ENCODE data around the gene PLK3. TPM values are rescaled to one million over a fixed set of nuclear protein-coding genes. Genes with fewer than 3 reads are reported as not detected.

The PLK3 gene
- total and polyA plus RNA-seq, 4 donors = 16.9 to 78.5 (median 37.0) TPM

- peaks cover 0 to 24% (median 10%) of the 10 kb centered on the region in 5 donors for H3K4me1 ChIP-seq (ENCODE audit: control insufficient read depth in 5 of 5, insufficient read depth in 5 of 5, low read length in 5 of 5)
- DNase-seq (no peak), ATAC-seq (ENCODE audit: insufficient read depth, low FRiP score) (no peak)
- H3K27ac ChIP-seq (ENCODE audit: low read depth in 1 of 2, low read length in 1 of 2) = no peak overlapping the region
- TF ChIP-seq CTCF (IDR thresholded peaks at IDR 0.05; ENCODE audit: control extremely low read depth, extremely low read depth) = no peak
- peaks cover 0 to 11% (median 4%) of the 10 kb centered on the region in 4 donors for H3K36me3 ChIP-seq (ENCODE audit: control insufficient read depth in 4 of 4, insufficient read depth in 4 of 4, low read length in 4 of 4)
- no peaks in the 10 kb centered on the region for H3K27me3 ChIP-seq (ENCODE audit: control insufficient read depth in 3 of 3, insufficient read depth in 3 of 3, low read length in 2 of 3)
- WGBS, 2 donors = 96 to 100% methylated on average over 1 of the region's 1 CpG
- no peak overlapping the region for H3K9ac ChIP-seq (ENCODE audit: insufficient read depth in 1 of 2, low read length in 2 of 2)
- no peak overlapping the region for H3K4me3 ChIP-seq
- peaks cover 0 to 2% (median 0%) of the 10 kb centered on the region in 4 donors for H3K9me3 ChIP-seq (ENCODE audit: control insufficient read depth in 4 of 4, insufficient read depth in 3 of 4, low read length in 3 of 4)
Measured at GRCh38 chr1:44851308-44851707, 51.1 kb downstream of the PLK3 start.

- no peaks in the 10 kb centered on the region for H3K27me3 ChIP-seq (ENCODE audit: control insufficient read depth in 3 of 3, insufficient read depth in 3 of 3, low read length in 2 of 3)
- H3K36me3 ChIP-seq (ENCODE audit: control insufficient read depth in 4 of 4, insufficient read depth in 4 of 4, low read length in 4 of 4) = peaks cover 0 to 14% (median 5%) of the 10 kb centered on the region in 4 donors
- H3K4me1 ChIP-seq (ENCODE audit: control insufficient read depth in 5 of 5, insufficient read depth in 5 of 5, low read length in 5 of 5) = peaks cover 0 to 15% (median 10%) of the 10 kb centered on the region in 5 donors
- 93 to 96% methylated on average over 6 of the region's 6 CpGs for WGBS, 2 donors
- H3K27ac ChIP-seq (ENCODE audit: low read depth in 1 of 2, low read length in 1 of 2) = no peak overlapping the region
- no peak for ATAC-seq (ENCODE audit: insufficient read depth, low FRiP score)
- TF ChIP-seq CTCF (IDR thresholded peaks at IDR 0.05; ENCODE audit: control extremely low read depth, extremely low read depth) = no peak
- no peak overlapping the region for H3K4me3 ChIP-seq
- H3K9ac ChIP-seq (ENCODE audit: insufficient read depth in 1 of 2, low read length in 2 of 2) = no peak overlapping the region
- peaks cover 0 to 2% (median 0%) of the 10 kb centered on the region in 4 donors for H3K9me3 ChIP-seq (ENCODE audit: control insufficient read depth in 4 of 4, insufficient read depth in 3 of 4, low read length in 3 of 4)
- no peak for DNase-seq
Measured at GRCh38 chr1:44853201-44853600, 53.0 kb downstream of the PLK3 start.

GRCh38 chr1:44854970-44855369, 54.8 kb downstream of the PLK3 start:
- H3K36me3 ChIP-seq (ENCODE audit: control insufficient read depth in 4 of 4, insufficient read depth in 4 of 4, low read length in 4 of 4) = peaks cover 0 to 12% (median 4%) of the 10 kb centered on the region in 4 donors
- TF ChIP-seq CTCF (IDR thresholded peaks at IDR 0.05; ENCODE audit: control extremely low read depth, extremely low read depth) = no peak
- WGBS, 2 donors = 58 to 75% methylated on average over 1 of the region's 1 CpG
- no peaks in the 10 kb centered on the region for H3K27me3 ChIP-seq (ENCODE audit: control insufficient read depth in 3 of 3, insufficient read depth in 3 of 3, low read length in 2 of 3)
- H3K4me1 ChIP-seq (ENCODE audit: control insufficient read depth in 5 of 5, insufficient read depth in 5 of 5, low read length in 5 of 5) = no peaks in the 10 kb centered on the region
- peaks cover 0 to 2% (median 0%) of the 10 kb centered on the region in 4 donors for H3K9me3 ChIP-seq (ENCODE audit: control insufficient read depth in 4 of 4, insufficient read depth in 3 of 4, low read length in 3 of 4)
- ATAC-seq (ENCODE audit: insufficient read depth, low FRiP score) (no peak), DNase-seq (no peak)
- no peak overlapping the region for H3K9ac ChIP-seq (ENCODE audit: insufficient read depth in 1 of 2, low read length in 2 of 2)
- no peak overlapping the region for H3K27ac ChIP-seq (ENCODE audit: low read depth in 1 of 2, low read length in 1 of 2)
- no peak overlapping the region for H3K4me3 ChIP-seq

Small RNAs within 50 kb of the gene (small RNA-seq; reads per million reads assigned to genes)
- not detected for gene AL136380.1 (ENCODE audit: low replicate concordance)
- 98.3 reads per million, percentile 98 among the genes with 10 or more reads in this experiment for gene SNORD38A (ENCODE audit: low replicate concordance)
- gene SNORD38B (ENCODE audit: low replicate concordance) = not detected
- 2,945 reads per million, percentile 100 among the genes with 10 or more reads in this experiment for gene SNORD46 (ENCODE audit: low replicate concordance)
- not detected for gene SNORD55 (ENCODE audit: low replicate concordance)

Other genes with a start within 250 kb of the PLK3 start
- 10 to 100 TPM in 1 of 2 donors, 1 to 10 TPM in 1; 7.1 to 26.4 TPM for gene TMEM53, start 125.9 kb upstream of the PLK3 start, total RNA-seq
- 10 to 100 TPM; 16.2 to 20.6 TPM for gene TMEM53, start 125.9 kb upstream of the PLK3 start, polyA plus RNA-seq
- 10 to 100 TPM in 1 of 2 donors, 1 to 10 TPM in 1; 9.7 to 16.7 TPM for gene ARMH1, start 125.7 kb upstream of the PLK3 start, total RNA-seq
- gene ARMH1, start 125.7 kb upstream of the PLK3 start, polyA plus RNA-seq = 10 to 100 TPM; 26.0 to 35.3 TPM
- not detected for gene RNU5D-1, start 69.2 kb upstream of the PLK3 start, total RNA-seq
- not detected for gene RNU5D-1, start 69.2 kb upstream of the PLK3 start, polyA plus RNA-seq
- gene KIF2C, start 60.5 kb upstream of the PLK3 start, total RNA-seq = 1 to 10 TPM; 1.5 to 3.5 TPM
- 1 to 10 TPM; 1.5 to 2.7 TPM for gene KIF2C, start 60.5 kb upstream of the PLK3 start, polyA plus RNA-seq
- 1,000 to 10,000 TPM; 1,445 to 1,832 TPM for gene RPS8, start 24.8 kb upstream of the PLK3 start, total RNA-seq
- 1,000 to 10,000 TPM; 1,551 to 3,558 TPM for gene RPS8, start 24.8 kb upstream of the PLK3 start, polyA plus RNA-seq
- 1 to 10 TPM in 1 of 2 donors, under 1 TPM in 1; 0.23 to 1.4 TPM for gene BEST4, start 12.2 kb upstream of the PLK3 start, total RNA-seq
- under 1 TPM; 0.33 to 0.79 TPM for gene BEST4, start 12.2 kb upstream of the PLK3 start, polyA plus RNA-seq
- 10 to 100 TPM in 1 of 2 donors, 1 to 10 TPM in 1; 1.7 to 13.0 TPM for gene DYNLT4, start 7.0 kb downstream of the PLK3 start, total RNA-seq
- gene DYNLT4, start 7.0 kb downstream of the PLK3 start, polyA plus RNA-seq = 1 to 10 TPM; 2.3 to 6.1 TPM
- 10 to 100 TPM in 1 of 2 donors, 1 to 10 TPM in 1; 7.0 to 20.0 TPM for gene BTBD19, start 8.1 kb downstream of the PLK3 start, total RNA-seq
- 10 to 100 TPM in 1 of 2 donors, 1 to 10 TPM in 1; 5.6 to 13.8 TPM for gene BTBD19, start 8.1 kb downstream of the PLK3 start, polyA plus RNA-seq
- gene PTCH2, start 42.9 kb downstream of the PLK3 start, total RNA-seq = 1 to 10 TPM in 1 of 2 donors, under 1 TPM in 1; 0.94 to 1.7 TPM
- gene PTCH2, start 42.9 kb downstream of the PLK3 start, polyA plus RNA-seq = under 1 TPM; 0.37 TPM
- 10 to 100 TPM; 18.8 to 26.1 TPM for gene EIF2B3, start 186.2 kb downstream of the PLK3 start, total RNA-seq
- gene EIF2B3, start 186.2 kb downstream of the PLK3 start, polyA plus RNA-seq = 10 to 100 TPM; 14.9 to 25.0 TPM
- gene HECTD3, start 210.9 kb downstream of the PLK3 start, total RNA-seq = 10 to 100 TPM; 21.9 to 46.7 TPM
- 10 to 100 TPM; 26.2 to 35.9 TPM for gene HECTD3, start 210.9 kb downstream of the PLK3 start, polyA plus RNA-seq
- gene UROD, start 211.9 kb downstream of the PLK3 start, total RNA-seq = 10 to 100 TPM; 65.8 to 71.6 TPM
- gene UROD, start 211.9 kb downstream of the PLK3 start, polyA plus RNA-seq = 10 to 100 TPM; 82.4 to 85.9 TPM